ENCODE measurements around the gene ERLEC1.

GRCh38 chr2:53785366-53785765 lies 1.5 kb upstream of the ERLEC1 start:
- TF ChIP-seq POLR2AphosphoS5 (IDR thresholded peaks at IDR 0.05; ENCODE audit: low read depth, low read length) (no peak), POLR2A (IDR thresholded peaks at IDR 0.05; ENCODE audit: low read depth, low read length) (no peak)
